ENCODE data around the gene DHRSX.
"Not testable (repeated sequence)": the region's sequence is repeated elsewhere in the genome, so short reads cannot be mapped to it uniquely, and the experiment has no call there.

The DHRSX gene

GRCh38 chrX:2267890-2268289 is 232.9 kb downstream of the DHRSX start:
- in situ Hi-C loops (cut with HindIII; ENCODE audit: low pct_ligation_motif_present, low sequenced_read_pairs) = no loop called here
- H3K4me3 ChIP-seq (ENCODE audit: low read depth, low read length) = no peak overlapping the region
- no peak for DNase-seq
- no peaks in the 10 kb centered on the region for H3K27me3 ChIP-seq (replicated peaks)
- no peak for TF ChIP-seq CTCF (IDR thresholded peaks at IDR 0.05; ENCODE audit: low read depth, low read length, missing control alignments)
- H3K36me3 ChIP-seq (replicated peaks) = no peaks in the 10 kb centered on the region
- no peak overlapping the region for H3K27ac ChIP-seq

- Histone ChIP-seq H3K36me3 (replicated peaks) (no peaks in the 10 kb centered on the region), H3K27ac (no peak overlapping the region), H3K4me3 (ENCODE audit: low read depth, low read length) (no peak overlapping the region), H3K27me3 (replicated peaks) (no peaks in the 10 kb centered on the region)
- no peak for TF ChIP-seq CTCF (IDR thresholded peaks at IDR 0.05; ENCODE audit: low read depth, low read length, missing control alignments)
- in situ Hi-C loops (cut with HindIII; ENCODE audit: low pct_ligation_motif_present, low sequenced_read_pairs) = no loop called here
- DNase-seq = no peak
Observed at GRCh38 chrX:2266445-2267349, 234.1 kb downstream of the DHRSX start.

DNA sequence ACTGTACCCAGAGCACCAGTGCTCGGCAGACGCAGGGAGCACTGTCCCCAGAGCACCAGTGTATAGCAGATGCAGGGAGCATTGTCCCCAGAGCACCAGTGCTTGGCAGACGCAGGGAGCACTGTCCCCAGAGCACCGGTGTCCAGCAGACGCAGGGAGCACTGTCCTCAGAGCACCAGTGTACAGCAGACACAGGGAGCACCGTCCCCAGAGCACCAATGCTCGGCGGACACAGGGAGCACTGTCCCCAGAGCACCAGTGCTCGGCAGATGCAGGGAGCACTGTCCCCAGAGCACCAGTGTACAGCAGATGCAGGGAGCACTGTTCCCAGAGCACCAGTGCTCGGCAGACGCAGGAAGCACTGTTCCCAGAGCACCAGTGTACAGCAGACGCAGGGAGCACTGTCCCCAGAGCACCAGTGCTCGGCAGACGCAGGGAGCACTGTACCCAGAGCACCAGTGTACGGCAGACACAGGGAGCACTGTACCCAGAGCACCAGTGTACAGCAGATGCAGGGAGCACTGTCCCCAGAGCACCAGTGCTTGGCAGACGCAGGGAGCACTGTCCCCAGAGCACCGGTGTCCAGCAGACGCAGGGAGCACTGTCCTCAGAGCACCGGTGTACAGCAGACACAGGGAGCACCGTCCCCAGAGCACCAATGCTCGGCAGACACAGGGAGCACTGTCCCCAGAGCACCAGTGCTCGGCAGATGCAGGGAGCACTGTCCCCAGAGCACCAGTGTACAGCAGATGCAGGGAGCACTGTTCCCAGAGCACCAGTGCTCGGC is 234.9 kb downstream of the DHRSX start:
- H3K4me3 ChIP-seq (ENCODE audit: low read depth, low read length); DNase-seq; H3K36me3 ChIP-seq (replicated peaks); in situ Hi-C loops (cut with HindIII; ENCODE audit: low pct_ligation_motif_present, low sequenced_read_pairs); H3K27ac ChIP-seq; H3K27me3 ChIP-seq (replicated peaks): not testable (repeated sequence)

GRCh38 chrX:2264179-2265030 is 236.4 kb downstream of the DHRSX start:
- H3K36me3 ChIP-seq (replicated peaks) = no peaks in the 10 kb centered on the region
- no peak for TF ChIP-seq CTCF (IDR thresholded peaks at IDR 0.05; ENCODE audit: low read depth, low read length, missing control alignments)
- in situ Hi-C loops (cut with HindIII; ENCODE audit: low pct_ligation_motif_present, low sequenced_read_pairs) = no loop called here

GRCh38 chrX:2263203-2263602 is 237.6 kb downstream of the DHRSX start:
- in situ Hi-C loops (cut with HindIII; ENCODE audit: low pct_ligation_motif_present, low sequenced_read_pairs) = no loop called here
- TF ChIP-seq CTCF (IDR thresholded peaks at IDR 0.05; ENCODE audit: low read depth, low read length, missing control alignments) = no peak
- Histone ChIP-seq H3K36me3 (replicated peaks) (no peaks in the 10 kb centered on the region), H3K27me3 (replicated peaks) (no peaks in the 10 kb centered on the region), H3K27ac (no peak overlapping the region), H3K4me3 (ENCODE audit: low read depth, low read length) (no peak overlapping the region)
- DNase-seq = no peak

More at GRCh38 chrX:2264179-2265030, 236.4 kb downstream of the DHRSX start:
- no peaks in the 10 kb centered on the region for H3K27me3 ChIP-seq (replicated peaks)
- H3K27ac ChIP-seq = no peak overlapping the region
- DNase-seq = no peak
- no peak overlapping the region for H3K4me3 ChIP-seq (ENCODE audit: low read depth, low read length)

Data from brain microvascular endothelial cell (primary cell).